HepG2 (cell line): ENCODE results near the gene ARFIP1. TPM values are rescaled to one million over a fixed set of nuclear protein-coding genes. Genes with fewer than 3 reads are reported as not detected.

Source experiments
- HMG20B ChIP-seq: conservative IDR thresholded peaks from 2 replicates; pipeline ENCODE4 v1.6.1; 2016; ENCODE audit warnings: missing genetic modification reagents, missing compliant biosample characterization
- KLF6 ChIP-seq: IDR thresholded peaks from 2 replicates; pipeline ENCODE4 v1.8.0; 2016; ENCODE audit warnings: missing biosample characterization, missing genetic modification reagents
- MBD4 ChIP-seq: IDR thresholded peaks from 2 replicates; pipeline ENCODE4 v1.6.1; 2012; ENCODE audit warnings: low read length, inconsistent platforms, borderline replicate concordance
- MTA3 ChIP-seq: sonication (generic); formaldehyde crosslinking; IDR thresholded peaks from 2 replicates; pipeline ENCODE4 v1.4.0; 2020; ENCODE audit warnings: missing genetic modification reagents
- NR3C1 ChIP-seq: sonication (generic); formaldehyde crosslinking; IDR thresholded peaks from 2 replicates; pipeline ENCODE4 v1.4.0; 2020; ENCODE audit warnings: missing genetic modification reagents
- PTBP1 ChIP-seq: fragments of 200-400 bp; formaldehyde crosslinking; IDR thresholded peaks from 2 replicates; pipeline ENCODE4 v1.6.1; 2018; ENCODE audit warnings: low read length, low read depth; ENCODE audit not compliant: poor library complexity, severe bottlenecking
- ZNF138 ChIP-seq: sonication (generic); formaldehyde crosslinking; IDR thresholded peaks from 2 replicates; pipeline ENCODE4 v1.5.0; 2020; ENCODE audit warnings: mild to moderate bottlenecking, low read depth, missing genetic modification reagents
- ZNF256 ChIP-seq: sonication (generic); formaldehyde crosslinking; conservative IDR thresholded peaks from 2 replicates; pipeline ENCODE4 v1.4.0; 2020; ENCODE audit warnings: missing genetic modification reagents
- ZNF317 ChIP-seq: sonication (generic); formaldehyde crosslinking; IDR thresholded peaks from 2 replicates; pipeline ENCODE4 v1.5.0; 2020; ENCODE audit warnings: mild to moderate bottlenecking, missing genetic modification reagents
- ZNF407 ChIP-seq: sonication (generic); formaldehyde crosslinking; IDR thresholded peaks from one replicate; pipeline ENCODE4 v1.5.1; 2020; ENCODE audit warnings: mild to moderate bottlenecking, missing genetic modification reagents; ENCODE audit errors: not compliant biosample characterization
- ZNF646 ChIP-seq: sonication (generic); formaldehyde crosslinking; IDR thresholded peaks from 2 replicates; pipeline ENCODE4 v1.9.0; 2021; ENCODE audit warnings: mild to moderate bottlenecking, missing genetic modification reagents
- polyA plus RNA-seq, 8 experiments: library from polyadenylated mRNA; depleted of rRNA in 3 of 8; stranded (reverse) in 7 of 8; unstranded in 1 of 8; fragments of >200 nt; fragmentation: Illumina TruSeq in 4 of 8; extraction: Trizol in 4 of 8; gene quantifications; 2 replicates each; pipeline versions ENCODE4 v1.2.1 to v1.2.3, GENCODE V29; 2011 to 2016; ENCODE audit warnings: low read depth in 4 of 8, missing spikeins in 1 of 8, mixed read lengths in 1 of 8; ENCODE audit not compliant: insufficient read depth in 1 of 8
- total RNA-seq, 5 experiments: library from RNA; depleted of rRNA; stranded (reverse); fragments of >200 nt; fragmentation: Illumina TruSeq; extraction: Trizol; gene quantifications; 2 replicates each; pipeline ENCODE4 v1.2.3, GENCODE V29; 2016; ENCODE audit warnings: low read depth in 1 of 5

Gene ARFIP1
- total and polyA plus RNA-seq, 2 of the 13 experiments (the other 11 are each of a cell fraction or from before 2014, with no cell fraction given) = 9.9 to 27.7 TPM

- TF ChIP-seq KLF6 (CRISPR knock-in tag) (no peak), ZNF256 (CRISPR knock-in tag) (no peak), HMG20B (no peak), ZNF646 (CRISPR knock-in tag) (no peak), ZNF407 (CRISPR knock-in tag) (no peak), MTA3 (CRISPR knock-in tag) (no peak), MBD4 (no peak), PTBP1 (no peak), ZNF138 (CRISPR knock-in tag) (no peak), NR3C1 (no peak), ZNF317 (CRISPR knock-in tag) (no peak)
Observed at GRCh38 chr4:152778656-152779512, 870 bp upstream of the ARFIP1 start (continued).
